Activated CD4-positive, CD25-positive, alpha-beta regulatory T cell treated with anti-CD3 and anti-CD28 coated beads, Interleukin-2, amount 50 U/mL, for 24 hours (primary cell): ENCODE data around the gene HEPN1.
"Not testable (repeated sequence)": the region's sequence is repeated elsewhere in the genome, so short reads cannot be mapped to it uniquely, and the experiment has no call there.

Experiments
- ATAC-seq, 2 donors: fragments of 150-1000 bp; cut with Tn5 transposase; one replicate each; pipeline ENCODE4 v1.10.0; 2021; ENCODE audit warnings: mild to moderate bottlenecking in 1 of 2, moderate library complexity in 1 of 2

The HEPN1 gene

GRCh38 chr11:124944565-124944964, 25.5 kb downstream of the HEPN1 start:
- ATAC-seq, result no peak

GRCh38 chr11:124945826-124946225, 26.8 kb downstream of the HEPN1 start:
- no peak for ATAC-seq

GRCh38 chr11:124946735-124947141, 27.7 kb downstream of the HEPN1 start:
- ATAC-seq, result no peak

GRCh38 chr11:124950601-124951330, 31.7 kb downstream of the HEPN1 start:
- ATAC-seq, result no peak

- ATAC-seq, result no peak
Measured at GRCh38 chr11:124951341-124951740, 32.3 kb downstream of the HEPN1 start.

- ATAC-seq, result peak; percentile 99
Measured at GRCh38 chr11:124953753-124954589, 34.9 kb downstream of the HEPN1 start, which contains the start of gene CCDC15. TSS of gene CCDC15 (plus strand) at chr11:124954202. CDS start at chr11:124954733, 531 bp downstream.

GRCh38 chr11:124954590-124954955, 35.5 kb downstream of the HEPN1 start:
- no peak for ATAC-seq

GRCh38 chr11:124955035-124955434, 36.0 kb downstream of the HEPN1 start:
- no peak for ATAC-seq

- ATAC-seq, result peak; percentile 83 to 91
Measured at GRCh38 chr11:124961972-124962609, 43.0 kb downstream of the HEPN1 start.

GRCh38 chr11:124968197-124968596, 49.1 kb downstream of the HEPN1 start:
- ATAC-seq, result not testable (repeated sequence)
